ENCODE data around the gene OTOR.
A peak's percentile ranks its signal among the peaks of the same experiment; 100 is the strongest.

Gene OTOR

DNA sequence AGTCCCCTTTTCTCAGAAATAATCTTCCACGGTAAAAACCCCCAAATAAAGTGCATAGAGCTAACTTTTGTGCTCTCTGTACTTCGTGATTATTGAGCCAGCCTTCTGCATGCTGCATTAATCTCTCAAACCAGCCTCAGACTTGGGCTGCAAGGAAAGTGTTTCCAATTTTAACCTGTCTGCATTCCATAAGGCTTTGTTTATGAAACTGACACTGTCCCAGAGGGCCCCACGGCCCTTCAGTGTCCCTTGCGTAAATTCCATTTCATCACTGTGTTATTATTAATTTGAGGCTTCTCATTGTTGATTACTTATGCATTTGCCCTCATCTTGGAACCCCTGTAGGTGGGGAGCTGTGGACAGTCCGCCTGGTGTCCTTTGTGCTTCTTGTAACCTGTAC lies 33.9 kb upstream of the OTOR start:
- Histone ChIP-seq H3K36me3 (ENCODE audit: control insufficient read depth in 2 of 2, insufficient read depth in 2 of 2, low read length in 2 of 2) (no peaks in the 10 kb centered on the region), H3K9ac (ENCODE audit: low read length in 2 of 2) (no peak overlapping the region), H3K9me3 (ENCODE audit: control insufficient read depth in 2 of 2, low read length in 2 of 2) (no peaks in the 10 kb centered on the region), H3K4me3 (ENCODE audit: low read length in 2 of 2) (no peak overlapping the region), H3K27ac (ENCODE audit: low read length) (no peak overlapping the region), H3K4me1 (ENCODE audit: control insufficient read depth, insufficient read depth, low read length) (no peaks in the 10 kb centered on the region), H3K27me3 (ENCODE audit: control insufficient read depth in 1 of 2, insufficient read depth in 2 of 2, low read length in 2 of 2) (peaks cover 2% of the 10 kb centered on the region in 2 donors)

GRCh38 chr20:16714751-16715150 lies 33.4 kb upstream of the OTOR start:
- Histone ChIP-seq H3K9ac (ENCODE audit: low read length in 2 of 2) (no peak overlapping the region), H3K36me3 (ENCODE audit: control insufficient read depth in 2 of 2, insufficient read depth in 2 of 2, low read length in 2 of 2) (no peaks in the 10 kb centered on the region), H3K4me3 (ENCODE audit: low read length in 2 of 2) (no peak overlapping the region), H3K4me1 (ENCODE audit: control insufficient read depth, insufficient read depth, low read length) (no peaks in the 10 kb centered on the region), H3K9me3 (ENCODE audit: control insufficient read depth in 2 of 2, low read length in 2 of 2) (no peaks in the 10 kb centered on the region), H3K27me3 (ENCODE audit: control insufficient read depth in 1 of 2, insufficient read depth in 2 of 2, low read length in 2 of 2) (peaks cover 2% of the 10 kb centered on the region in 2 donors), H3K27ac (ENCODE audit: low read length) (no peak overlapping the region)

- no peaks in the 10 kb centered on the region for H3K36me3 ChIP-seq (ENCODE audit: control insufficient read depth in 2 of 2, insufficient read depth in 2 of 2, low read length in 2 of 2)
- peaks cover 2 to 8% of the 10 kb centered on the region in 2 donors for H3K27me3 ChIP-seq (ENCODE audit: control insufficient read depth in 1 of 2, insufficient read depth in 2 of 2, low read length in 2 of 2)
- no peak overlapping the region for H3K27ac ChIP-seq (ENCODE audit: low read length)
- no peaks in the 10 kb centered on the region for H3K4me1 ChIP-seq (ENCODE audit: control insufficient read depth, insufficient read depth, low read length)
- no peaks in the 10 kb centered on the region for H3K9me3 ChIP-seq (ENCODE audit: control insufficient read depth in 2 of 2, low read length in 2 of 2)
- H3K9ac ChIP-seq (ENCODE audit: low read length in 2 of 2), result no peak overlapping the region
- H3K4me3 ChIP-seq (ENCODE audit: low read length in 2 of 2), result no peak overlapping the region
Measured at GRCh38 chr20:16719421-16719820, 28.7 kb upstream of the OTOR start.

DNA sequence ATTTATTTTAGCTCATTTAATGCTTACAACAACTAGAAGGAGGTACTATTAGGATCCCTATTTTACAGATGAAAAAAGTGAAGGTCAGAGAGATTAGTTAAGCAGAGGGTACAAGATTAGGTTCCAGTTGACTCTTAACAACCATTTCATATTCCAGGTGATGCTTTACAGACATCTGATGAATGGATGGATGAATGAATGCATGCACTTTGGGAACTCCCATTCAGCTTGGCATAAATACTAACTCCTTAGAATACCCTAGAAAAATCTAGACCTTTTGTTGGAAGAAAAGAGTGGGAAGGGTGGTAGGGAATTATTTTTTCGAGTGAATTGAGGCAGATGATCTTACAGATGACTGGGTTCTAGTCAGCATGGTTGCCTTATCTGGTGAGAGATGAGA lies 19.1 kb upstream of the OTOR start:
- Histone ChIP-seq H3K36me3 (ENCODE audit: control insufficient read depth in 2 of 2, insufficient read depth in 2 of 2, low read length in 2 of 2) (peaks cover 11 to 15% of the 10 kb centered on the region in 2 donors), H3K4me3 (ENCODE audit: low read length in 2 of 2) (peak overlapping the region; percentile 92 to 97), H3K27me3 (ENCODE audit: control insufficient read depth in 1 of 2, insufficient read depth in 2 of 2, low read length in 2 of 2) (no peaks in the 10 kb centered on the region), H3K27ac (ENCODE audit: low read length) (peak overlapping the region; percentile 69), H3K4me1 (ENCODE audit: control insufficient read depth, insufficient read depth, low read length) (no peaks in the 10 kb centered on the region), H3K9me3 (ENCODE audit: control insufficient read depth in 2 of 2, low read length in 2 of 2) (peaks cover 0 to 7% of the 10 kb centered on the region in 2 donors), H3K9ac (ENCODE audit: low read length in 2 of 2) (peak overlapping the region; percentile 81 to 98)

DNA sequence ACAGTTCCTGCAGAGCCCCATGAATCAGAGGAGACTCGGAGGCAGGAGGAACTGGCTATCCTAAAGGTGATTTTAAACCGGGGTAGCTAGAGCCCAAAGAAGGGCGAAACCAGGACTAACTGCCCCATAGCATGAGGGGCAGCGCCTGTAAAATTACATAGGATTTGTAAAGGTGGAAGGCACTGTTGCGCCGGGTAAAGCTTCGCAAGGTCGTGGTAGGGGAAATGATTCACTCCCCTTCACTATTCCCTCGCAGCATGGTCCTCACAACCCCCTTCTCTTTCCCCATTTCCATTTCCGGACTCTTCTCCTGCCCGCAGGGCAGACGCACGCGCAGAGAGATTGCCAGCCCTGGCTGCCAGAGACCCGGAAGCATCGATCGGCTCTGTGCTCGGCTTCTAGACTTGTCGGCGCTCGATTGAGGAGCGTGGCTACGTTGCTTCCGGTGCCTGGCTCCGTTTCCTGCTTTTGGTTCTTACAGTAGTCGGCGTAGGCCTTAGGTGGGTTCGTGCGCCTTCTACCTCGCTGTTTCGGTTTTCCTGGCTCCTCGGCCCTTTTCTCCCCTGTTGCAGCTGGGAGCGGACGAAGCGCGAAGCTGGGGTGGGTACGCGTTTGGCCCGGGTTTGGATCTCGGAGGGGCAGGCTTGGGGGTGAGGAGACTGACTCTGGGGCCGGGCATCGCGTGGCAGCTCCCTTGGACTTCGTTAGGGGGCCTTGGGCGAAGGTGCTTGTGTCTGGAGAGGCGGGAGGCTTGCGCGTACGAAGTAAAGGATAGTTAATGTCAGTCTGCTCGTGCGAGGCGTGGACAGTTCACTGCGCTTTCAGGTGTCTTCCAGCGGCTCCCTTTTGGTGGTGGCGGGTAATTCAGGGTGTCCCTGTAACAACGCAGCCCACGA lies 18.3 kb upstream of the OTOR start, which contains the start of gene SNRPB2:
SNRPB2 (plus strand) TSS at position 462 of the 896 bp plus-strand sequence. CDS start 1,677 bp downstream, outside the sequence.
- peaks cover 0 to 5% of the 10 kb centered on the region in 2 donors for H3K9me3 ChIP-seq (ENCODE audit: control insufficient read depth in 2 of 2, low read length in 2 of 2)
- H3K9ac ChIP-seq (ENCODE audit: low read length in 2 of 2), result peak within 1 kb of the TSS; percentile 81 to 98
- peak within 1 kb of the TSS; percentile 92 to 97 for H3K4me3 ChIP-seq (ENCODE audit: low read length in 2 of 2)
- H3K4me1 ChIP-seq (ENCODE audit: control insufficient read depth, insufficient read depth, low read length), result no peaks in the 10 kb centered on the region
- peak within 1 kb of the TSS; percentile 69 for H3K27ac ChIP-seq (ENCODE audit: low read length)
- H3K27me3 ChIP-seq (ENCODE audit: control insufficient read depth in 1 of 2, insufficient read depth in 2 of 2, low read length in 2 of 2), result no peaks in the 10 kb centered on the region
- peaks cover 16 to 19% of the 10 kb centered on the region in 2 donors for H3K36me3 ChIP-seq (ENCODE audit: control insufficient read depth in 2 of 2, insufficient read depth in 2 of 2, low read length in 2 of 2)

- Histone ChIP-seq H3K27ac (ENCODE audit: low read length) (no peak overlapping the region), H3K4me1 (ENCODE audit: control insufficient read depth, insufficient read depth, low read length) (no peaks in the 10 kb centered on the region), H3K9ac (ENCODE audit: low read length in 2 of 2) (no peak overlapping the region), H3K9me3 (ENCODE audit: control insufficient read depth in 2 of 2, low read length in 2 of 2) (no peaks in the 10 kb centered on the region), H3K36me3 (ENCODE audit: control insufficient read depth in 2 of 2, insufficient read depth in 2 of 2, low read length in 2 of 2) (peaks cover 31 to 37% of the 10 kb centered on the region in 2 donors), H3K27me3 (ENCODE audit: control insufficient read depth in 1 of 2, insufficient read depth in 2 of 2, low read length in 2 of 2) (no peaks in the 10 kb centered on the region), H3K4me3 (ENCODE audit: low read length in 2 of 2) (no peak overlapping the region)
Measured at GRCh38 chr20:16732506-16733152, 15.5 kb upstream of the OTOR start.

DNA sequence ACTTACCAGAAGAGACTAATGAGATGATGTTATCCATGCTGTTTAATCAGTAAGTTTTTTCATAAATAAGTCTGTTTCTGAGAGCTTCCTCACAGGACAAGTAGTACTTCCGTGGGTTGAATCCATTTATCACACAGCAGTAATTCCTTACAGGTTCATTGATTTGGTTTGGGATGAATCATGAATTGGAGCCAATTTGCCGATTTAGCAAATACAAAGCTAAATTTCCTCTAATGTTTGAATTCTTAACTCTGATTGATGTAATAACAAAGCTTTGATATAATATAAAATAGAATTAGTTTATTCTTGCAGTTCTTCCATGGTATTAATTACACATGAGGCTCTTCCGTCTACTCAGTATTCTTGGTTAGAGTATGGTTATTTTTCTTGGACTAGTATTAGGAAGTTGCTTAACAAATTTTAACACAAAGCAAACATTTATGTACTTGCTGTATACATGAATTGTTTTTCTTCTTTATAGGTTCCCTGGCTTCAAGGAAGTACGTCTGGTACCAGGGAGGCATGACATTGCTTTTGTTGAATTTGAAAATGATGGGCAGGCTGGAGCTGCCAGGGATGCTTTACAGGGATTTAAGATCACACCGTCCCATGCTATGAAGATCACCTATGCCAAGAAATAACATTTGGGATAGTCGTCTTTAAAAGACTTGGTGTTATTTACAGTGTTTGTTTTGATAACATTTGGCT lies 7.6 kb upstream of the OTOR start:
- no peak overlapping the region for H3K4me3 ChIP-seq (ENCODE audit: low read length in 2 of 2)
- no peaks in the 10 kb centered on the region for H3K9me3 ChIP-seq (ENCODE audit: control insufficient read depth in 2 of 2, low read length in 2 of 2)
- H3K9ac ChIP-seq (ENCODE audit: low read length in 2 of 2), result no peak overlapping the region
- H3K27ac ChIP-seq (ENCODE audit: low read length), result no peak overlapping the region
- no peaks in the 10 kb centered on the region for H3K27me3 ChIP-seq (ENCODE audit: control insufficient read depth in 1 of 2, insufficient read depth in 2 of 2, low read length in 2 of 2)
- peaks cover 10 to 30% of the 10 kb centered on the region in 2 donors for H3K36me3 ChIP-seq (ENCODE audit: control insufficient read depth in 2 of 2, insufficient read depth in 2 of 2, low read length in 2 of 2)
- no peaks in the 10 kb centered on the region for H3K4me1 ChIP-seq (ENCODE audit: control insufficient read depth, insufficient read depth, low read length)

- Histone ChIP-seq H3K9ac (ENCODE audit: low read length in 2 of 2) (no peak overlapping the region), H3K4me3 (ENCODE audit: low read length in 2 of 2) (no peak overlapping the region), H3K4me1 (ENCODE audit: control insufficient read depth, insufficient read depth, low read length) (no peaks in the 10 kb centered on the region), H3K36me3 (ENCODE audit: control insufficient read depth in 2 of 2, insufficient read depth in 2 of 2, low read length in 2 of 2) (peaks cover 0 to 12% of the 10 kb centered on the region in 2 donors), H3K27me3 (ENCODE audit: control insufficient read depth in 1 of 2, insufficient read depth in 2 of 2, low read length in 2 of 2) (no peaks in the 10 kb centered on the region), H3K27ac (ENCODE audit: low read length) (no peak overlapping the region), H3K9me3 (ENCODE audit: control insufficient read depth in 2 of 2, low read length in 2 of 2) (no peaks in the 10 kb centered on the region)
Measured at GRCh38 chr20:16744178-16744807, 3.9 kb upstream of the OTOR start.

- Histone ChIP-seq H3K9me3 (ENCODE audit: control insufficient read depth in 2 of 2, low read length in 2 of 2) (no peaks in the 10 kb centered on the region), H3K36me3 (ENCODE audit: control insufficient read depth in 2 of 2, insufficient read depth in 2 of 2, low read length in 2 of 2) (peaks cover 0 to 12% of the 10 kb centered on the region in 2 donors), H3K4me3 (ENCODE audit: low read length in 2 of 2) (no peak overlapping the region), H3K27ac (ENCODE audit: low read length) (no peak overlapping the region), H3K27me3 (ENCODE audit: control insufficient read depth in 1 of 2, insufficient read depth in 2 of 2, low read length in 2 of 2) (no peaks in the 10 kb centered on the region), H3K9ac (ENCODE audit: low read length in 2 of 2) (no peak overlapping the region), H3K4me1 (ENCODE audit: control insufficient read depth, insufficient read depth, low read length) (no peaks in the 10 kb centered on the region)
Measured at GRCh38 chr20:16745204-16745603, 3.0 kb upstream of the OTOR start.

- Histone ChIP-seq H3K4me3 (ENCODE audit: low read length in 2 of 2) (no peak overlapping the region), H3K27me3 (ENCODE audit: control insufficient read depth in 1 of 2, insufficient read depth in 2 of 2, low read length in 2 of 2) (no peaks in the 10 kb centered on the region), H3K9ac (ENCODE audit: low read length in 2 of 2) (no peak overlapping the region), H3K9me3 (ENCODE audit: control insufficient read depth in 2 of 2, low read length in 2 of 2) (no peaks in the 10 kb centered on the region), H3K36me3 (ENCODE audit: control insufficient read depth in 2 of 2, insufficient read depth in 2 of 2, low read length in 2 of 2) (peaks cover 0 to 4% of the 10 kb centered on the region in 2 donors), H3K4me1 (ENCODE audit: control insufficient read depth, insufficient read depth, low read length) (no peaks in the 10 kb centered on the region), H3K27ac (ENCODE audit: low read length) (no peak overlapping the region)
Measured at GRCh38 chr20:16747291-16747811, 807 bp upstream of the OTOR start.
